K562 (cell line): ENCODE data around the gene SMYD1. TPM values are rescaled to one million over a fixed set of nuclear protein-coding genes. Genes with fewer than 3 reads are reported as not detected.

Source experiments
- CEBPB ChIP-seq: fragments of 450-650 bp; IDR thresholded peaks from 2 replicates; pipeline ENCODE4 v1.6.1; 2016; ENCODE audit warnings: missing genetic modification characterization, missing compliant biosample characterization
- CREB1 ChIP-seq, 2 experiments: sonication (generic) in 1 of 2; formaldehyde crosslinking in 1 of 2; IDR thresholded peaks; 2 replicates each; pipeline versions ENCODE4 v1.6.1 to v1.8.0; 2012 to 2022; ENCODE audit warnings: inconsistent platforms in 1 of 2, mild to moderate bottlenecking in 1 of 2, missing genetic modification reagents in 1 of 2, moderate library complexity in 1 of 2
- FOXK1 ChIP-seq: sonication (generic); formaldehyde crosslinking; IDR thresholded peaks from 2 replicates; pipeline ENCODE4 v1.8.0; 2022; ENCODE audit warnings: missing genetic modification reagents, mild to moderate bottlenecking, borderline replicate concordance
- KLF1 ChIP-seq: fragments of 450-650 bp; IDR thresholded peaks from 2 replicates; pipeline ENCODE4 v1.6.1; 2016; ENCODE audit warnings: missing genetic modification characterization, missing compliant biosample characterization
- LEF1 ChIP-seq: fragments of 450-650 bp; IDR thresholded peaks from 2 replicates; pipeline ENCODE4 v1.6.1; 2016; ENCODE audit warnings: mild to moderate bottlenecking
- MEF2A ChIP-seq: IDR thresholded peaks from 2 replicates; pipeline ENCODE4 v1.6.1; 2011; ENCODE audit warnings: low read depth, mild to moderate bottlenecking, low read length, moderate library complexity; ENCODE audit not compliant: control insufficient read depth
- MEF2D ChIP-seq: conservative IDR thresholded peaks from 2 replicates; pipeline ENCODE4 v1.6.1; 2016; ENCODE audit warnings: low read depth, missing genetic modification characterization, missing compliant biosample characterization
- MYC ChIP-seq, 2 experiments: fragments of 250-450 bp in 1 of 2; sonication (Bioruptor Pico) in 1 of 2; IDR thresholded peaks; 2 replicates each; pipeline versions ENCODE4 v1.5.1 to v1.6.1; 2012 to 2021; ENCODE audit warnings: low read depth in 2 of 2, borderline replicate concordance in 1 of 2, improper control_type of control experiment in 1 of 2, low read length in 1 of 2, mild to moderate bottlenecking in 1 of 2, moderate library complexity in 1 of 2
- NFIX ChIP-seq: fragments of 250-450 bp; sonication (Bioruptor Pico); IDR thresholded peaks from 2 replicates; pipeline ENCODE4 v1.4.0; 2020; ENCODE audit warnings: low read depth, mild to moderate bottlenecking, moderate library complexity
- PBX2 ChIP-seq, 2 experiments: IDR thresholded peaks in 1 of 2; conservative IDR thresholded peaks in 1 of 2; 2 replicates each; pipeline ENCODE4 v1.6.1; 2016; ENCODE audit warnings: low read depth in 2 of 2, mild to moderate bottlenecking in 1 of 2, missing compliant biosample characterization in 1 of 2, missing genetic modification characterization in 1 of 2, moderate library complexity in 1 of 2
- RBM34 ChIP-seq: fragments of 200-400 bp; formaldehyde crosslinking; IDR thresholded peaks from 2 replicates; pipeline ENCODE4 v1.6.1; 2018; ENCODE audit warnings: low read length, borderline replicate concordance; ENCODE audit not compliant: insufficient read depth
- SIRT6 ChIP-seq: IDR thresholded peaks from one replicate; pipeline ENCODE4 v1.6.1; 2012; ENCODE audit warnings: low read depth, mild to moderate bottlenecking, control low read depth, inconsistent platforms, low read length, moderate library complexity
- SMAD2 ChIP-seq: fragments of 150-350 bp; IDR thresholded peaks from 2 replicates; pipeline ENCODE4 v1.6.1; 2014; ENCODE audit warnings: low read depth, mild to moderate bottlenecking, low read length
- TCF7 ChIP-seq: sonication (generic); IDR thresholded peaks from 2 replicates; pipeline ENCODE4 v1.6.1; 2016; ENCODE audit warnings: antibody characterized with exemption, borderline replicate concordance
- TRIM24 ChIP-seq, 2 experiments: fragments of 450-650 bp; IDR thresholded peaks; 2 replicates each; pipeline ENCODE4 v1.6.1; 2016
- ZNF12 ChIP-seq: sonication (generic); formaldehyde crosslinking; IDR thresholded peaks from 2 replicates; pipeline ENCODE4 v1.4.0; 2020; ENCODE audit warnings: mild to moderate bottlenecking, missing genetic modification reagents
- ZSCAN29 ChIP-seq: fragments of 450-650 bp; IDR thresholded peaks from 2 replicates; pipeline ENCODE4 v1.6.1; 2017
- polyA plus RNA-seq, 8 experiments: library from polyadenylated mRNA; depleted of rRNA in 4 of 8; stranded (reverse) in 5 of 8; unstranded in 3 of 8; fragments of >200 nt; fragmentation: Nextera tagmentation in 2 of 8; fragmentation: Illumina TruSeq in 1 of 8; extraction: Ambion mirVana in 2 of 8; extraction: Trizol in 1 of 8; gene quantifications; 2 replicates each; pipeline versions ENCODE4 v1.2.1 to v1.2.3, GENCODE V29; 2011 to 2014; ENCODE audit warnings: inconsistent platforms in 1 of 8, missing spikeins in 1 of 8
- total RNA-seq, 7 experiments: library from RNA; depleted of rRNA in 6 of 7; stranded (reverse); fragments of >200 nt in 6 of 7; fragmentation: Illumina TruSeq in 2 of 7; extraction: Trizol in 2 of 7; gene quantifications; 2 replicates each; pipeline versions ENCODE4 v1.2.1 to v1.2.3, GENCODE V29; 2011 to 2021; ENCODE audit warnings: low replicate concordance in 1 of 7
- TF ChIP-seq, protein P1 (sequence below): fragments of 450-650 bp; formaldehyde crosslinking; IDR thresholded peaks from 2 replicates; pipeline ENCODE4 v1.4.0; 2020; ENCODE audit warnings: mild to moderate bottlenecking, moderate library complexity
- TF ChIP-seq, protein P2 (sequence below): fragments of 250-450 bp; sonication (Bioruptor Pico); IDR thresholded peaks from 2 replicates; pipeline ENCODE4 v1.8.0; 2021; ENCODE audit warnings: moderate library complexity, mild to moderate bottlenecking, inconsistent platforms
- TF ChIP-seq, protein P3 (sequence below): fragments of 450-650 bp; conservative IDR thresholded peaks from 2 replicates; pipeline ENCODE4 v1.6.1; 2016; ENCODE audit warnings: missing genetic modification characterization, low read depth, mild to moderate bottlenecking, control low read depth, missing compliant biosample characterization

Gene SMYD1
- total and polyA plus RNA-seq, 9 of the 15 experiments (the other 6 are each of a cell fraction or from before 2014, with no cell fraction given) = not detected

GRCh38 chr2:88054782-88055370, 12.7 kb upstream of the SMYD1 start (continued):
- TF ChIP-seq, protein P1, sequence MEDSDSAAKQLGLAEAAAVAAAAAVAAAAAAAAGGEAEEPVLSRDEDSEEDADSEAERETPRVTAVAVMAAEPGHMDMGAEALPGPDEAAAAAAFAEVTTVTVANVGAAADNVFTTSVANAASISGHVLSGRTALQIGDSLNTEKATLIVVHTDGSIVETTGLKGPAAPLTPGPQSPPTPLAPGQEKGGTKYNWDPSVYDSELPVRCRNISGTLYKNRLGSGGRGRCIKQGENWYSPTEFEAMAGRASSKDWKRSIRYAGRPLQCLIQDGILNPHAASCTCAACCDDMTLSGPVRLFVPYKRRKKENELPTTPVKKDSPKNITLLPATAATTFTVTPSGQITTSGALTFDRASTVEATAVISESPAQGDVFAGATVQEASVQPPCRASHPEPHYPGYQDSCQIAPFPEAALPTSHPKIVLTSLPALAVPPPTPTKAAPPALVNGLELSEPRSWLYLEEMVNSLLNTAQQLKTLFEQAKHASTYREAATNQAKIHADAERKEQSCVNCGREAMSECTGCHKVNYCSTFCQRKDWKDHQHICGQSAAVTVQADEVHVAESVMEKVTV (CRISPR knock-in tag) = peak; percentile 29; the same call in 1 of the 2 replicates
- no peak for TF ChIP-seq CEBPB (tag)
- no peak for TF ChIP-seq MEF2D (tag)
- no peak for TF ChIP-seq TRIM24 (IDR thresholded peaks at IDR 0.05)
- TF ChIP-seq MYC (IDR thresholded peaks at IDR 0.05; ENCODE audit: low read depth, low read length) = no peak
- TF ChIP-seq MYC (CRISPR knock-in tag; IDR thresholded peaks at IDR 0.05; ENCODE audit: borderline replicate concordance, low read depth) = 0 out of 2 replicates have a peak, but pooled peaks have one; percentile 34
- TF ChIP-seq SIRT6 = no peak
- TF ChIP-seq RBM34 = no peak
- no peak for TF ChIP-seq SMAD2
- TF ChIP-seq LEF1 = no peak
- TF ChIP-seq CREB1 (IDR thresholded peaks at IDR 0.05) = no peak
- no peak for TF ChIP-seq CREB1 (CRISPR knock-in tag; IDR thresholded peaks at IDR 0.05)
- TF ChIP-seq TCF7 = no peak
- TF ChIP-seq KLF1 (tag) = no peak
- no peak for TF ChIP-seq MEF2A
- no peak for TF ChIP-seq NFIX (CRISPR knock-in tag)
- TF ChIP-seq, protein P2, sequence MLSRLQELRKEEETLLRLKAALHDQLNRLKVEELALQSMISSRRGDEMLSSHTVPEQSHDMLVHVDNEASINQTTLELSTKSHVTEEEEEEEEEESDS (CRISPR knock-in tag) = no peak
- TF ChIP-seq ZNF12 (CRISPR knock-in tag) = no peak
- TF ChIP-seq PBX2 (CRISPR knock-in tag; IDR thresholded peaks at IDR 0.05; ENCODE audit: low read depth) = no peak
- 0 out of 2 replicates have a peak, but pooled peaks have one; percentile 29 for TF ChIP-seq PBX2 (tag; conservative IDR thresholded peaks at IDR 0.05; ENCODE audit: low read depth)
- TF ChIP-seq, protein P3, sequence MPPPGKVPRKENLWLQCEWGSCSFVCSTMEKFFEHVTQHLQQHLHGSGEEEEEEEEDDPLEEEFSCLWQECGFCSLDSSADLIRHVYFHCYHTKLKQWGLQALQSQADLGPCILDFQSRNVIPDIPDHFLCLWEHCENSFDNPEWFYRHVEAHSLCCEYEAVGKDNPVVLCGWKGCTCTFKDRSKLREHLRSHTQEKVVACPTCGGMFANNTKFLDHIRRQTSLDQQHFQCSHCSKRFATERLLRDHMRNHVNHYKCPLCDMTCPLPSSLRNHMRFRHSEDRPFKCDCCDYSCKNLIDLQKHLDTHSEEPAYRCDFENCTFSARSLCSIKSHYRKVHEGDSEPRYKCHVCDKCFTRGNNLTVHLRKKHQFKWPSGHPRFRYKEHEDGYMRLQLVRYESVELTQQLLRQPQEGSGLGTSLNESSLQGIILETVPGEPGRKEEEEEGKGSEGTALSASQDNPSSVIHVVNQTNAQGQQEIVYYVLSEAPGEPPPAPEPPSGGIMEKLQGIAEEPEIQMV = no peak
- no peak for TF ChIP-seq FOXK1 (CRISPR knock-in tag)
- TF ChIP-seq ZSCAN29 = no peak
